Measurements from ENCODE around the gene GMFB. TPM values are rescaled to one million over a fixed set of nuclear protein-coding genes. Genes with fewer than 3 reads are reported as not detected.
"Not testable (repeated sequence)": the region's sequence is repeated elsewhere in the genome, so short reads cannot be mapped to it uniquely, and the experiment has no call there.

The GMFB gene
- total RNA-seq, 1 experiment from 2014 or later: 53.8 TPM

- BruUV-seq (replicated peaks): no TSS peak
- intact Hi-C loops (cut with micrococcal nuclease): no loop called here
- Histone ChIP-seq H3K27ac (ENCODE audit: low read depth, low read length) (no peak overlapping the region), H3K9ac (ENCODE audit: low read length) (no peak overlapping the region), H3K79me2 (ENCODE audit: insufficient read depth, low read length) (no peaks in the 10 kb centered on the region), H3K4me1 (ENCODE audit: control insufficient read depth in 1 of 2, insufficient read depth in 2 of 2, low read length in 2 of 2) (peaks cover 0 to 5% of the 10 kb centered on the region in 2 experiments; a peak in 2 of 4 replicates), H3K27me3 (ENCODE audit: insufficient read depth, low read length) (no peaks in the 10 kb centered on the region), H3K4me2 (ENCODE audit: low read length) (no peak overlapping the region), H3K9me3 (ENCODE audit: control insufficient read depth in 1 of 2, insufficient read depth in 1 of 2, low read depth in 1 of 2, low read length in 2 of 2) (peaks cover 4 to 6% of the 10 kb centered on the region in 2 experiments; a peak in 1 of 4 replicates), H3K9me2 (ENCODE audit: insufficient read depth) (no peaks in the 10 kb centered on the region), H3K4me3 (replicated peaks in 1 of 2; ENCODE audit: low read depth in 1 of 2, low read length in 2 of 2) (no peak overlapping the region), H3K36me3 (ENCODE audit: control insufficient read depth in 1 of 2, insufficient read depth in 2 of 2, low read length in 2 of 2) (no peaks in the 10 kb centered on the region), H2AFZ (ENCODE audit: low read depth, low read length, poor library complexity, severe bottlenecking) (no peak overlapping the region), H4K20me1 (ENCODE audit: insufficient read depth) (no peaks in the 10 kb centered on the region)
- POLR2A ChIA-PET: no interaction called here
- RAD21 ChIA-PET (ENCODE audit: low non-redundant PET in 1 of 2, low total read pairs in 2 of 2, uncharacterized antibody in 2 of 2, unreplicated experiment in 2 of 2): no interaction called here
- ATAC-seq (no peak), DNase-seq (ENCODE audit: low read depth, low spot score) (no peak)
- CTCF ChIA-PET: no interaction called here
- TF ChIP-seq CTCF (IDR thresholded peaks at IDR 0.05 in 2 of 3, conservative IDR thresholded peaks at IDR 0.05 in 1 of 3; ENCODE audit: borderline replicate concordance in 1 of 3, insufficient read depth in 1 of 3, low read depth in 2 of 3, low read length in 2 of 3): no peak
Observed at GRCh38 chr14:54457609-54457996, 31.2 kb downstream of the GMFB start.

DNA sequence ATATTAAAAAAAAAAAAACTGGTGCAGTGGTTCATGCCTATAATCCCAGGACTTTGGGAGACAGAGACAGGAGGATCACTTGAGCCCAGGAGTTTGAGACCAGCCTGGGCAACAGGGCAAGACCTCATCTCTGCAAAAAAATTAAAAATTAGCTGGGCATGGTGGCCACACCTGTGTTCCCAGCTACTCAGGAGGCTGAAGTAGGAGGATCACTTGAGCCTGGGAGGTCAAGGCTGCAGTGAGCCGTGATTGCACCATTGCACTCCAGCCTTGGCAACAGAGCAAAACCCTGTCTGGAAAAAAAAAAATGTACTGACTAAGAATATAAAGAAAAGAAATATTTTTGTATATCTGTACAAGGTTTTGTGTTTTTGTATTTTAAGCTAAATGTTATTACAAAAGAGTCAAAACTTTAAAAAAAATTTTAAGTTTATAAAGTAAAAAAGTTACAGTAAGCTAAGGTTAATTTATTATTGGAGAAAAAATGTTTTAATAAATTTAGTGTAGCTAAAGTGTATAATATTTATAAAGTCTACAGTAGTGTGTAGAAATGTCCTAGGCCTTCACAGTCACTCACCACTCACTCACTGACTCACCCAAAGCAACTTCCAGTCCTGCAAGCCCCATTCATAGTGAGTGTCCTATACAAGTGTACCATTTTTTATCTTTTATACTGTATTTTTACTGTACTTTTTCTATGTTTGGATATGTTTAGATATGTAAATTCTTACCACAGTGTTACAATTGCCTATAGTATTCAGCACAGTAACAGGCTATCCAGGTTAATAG, 31.8 kb downstream of the GMFB start:
- H3K27ac ChIP-seq (ENCODE audit: low read depth, low read length); H3K9me2 ChIP-seq (ENCODE audit: insufficient read depth); CTCF ChIA-PET; H3K27me3 ChIP-seq (ENCODE audit: insufficient read depth, low read length); H4K20me1 ChIP-seq (ENCODE audit: insufficient read depth); H3K9ac ChIP-seq (ENCODE audit: low read length); H3K4me1 ChIP-seq (ENCODE audit: control insufficient read depth in 1 of 2, insufficient read depth in 2 of 2, low read length in 2 of 2); H3K4me3 ChIP-seq (replicated peaks in 1 of 2; ENCODE audit: low read depth in 1 of 2, low read length in 2 of 2); intact Hi-C loops (cut with micrococcal nuclease); H3K9me3 ChIP-seq (ENCODE audit: control insufficient read depth in 1 of 2, insufficient read depth in 1 of 2, low read depth in 1 of 2, low read length in 2 of 2); H3K36me3 ChIP-seq (ENCODE audit: control insufficient read depth in 1 of 2, insufficient read depth in 2 of 2, low read length in 2 of 2); BruUV-seq (replicated peaks); ATAC-seq; H3K79me2 ChIP-seq (ENCODE audit: insufficient read depth, low read length); DNase-seq (ENCODE audit: low read depth, low spot score); H3K4me2 ChIP-seq (ENCODE audit: low read length); RAD21 ChIA-PET (ENCODE audit: low non-redundant PET in 1 of 2, low total read pairs in 2 of 2, uncharacterized antibody in 2 of 2, unreplicated experiment in 2 of 2); H2AFZ ChIP-seq (ENCODE audit: low read depth, low read length, poor library complexity, severe bottlenecking): not testable (repeated sequence)
- POLR2A ChIA-PET: interaction anchor here (0.7 kb wide), 1 partner anchor 28 kb away, joined by 3 read pairs; no protein-coding TSS in a partner anchor
